ENCODE measurements around the gene TMCC1.

The TMCC1 gene

DNA sequence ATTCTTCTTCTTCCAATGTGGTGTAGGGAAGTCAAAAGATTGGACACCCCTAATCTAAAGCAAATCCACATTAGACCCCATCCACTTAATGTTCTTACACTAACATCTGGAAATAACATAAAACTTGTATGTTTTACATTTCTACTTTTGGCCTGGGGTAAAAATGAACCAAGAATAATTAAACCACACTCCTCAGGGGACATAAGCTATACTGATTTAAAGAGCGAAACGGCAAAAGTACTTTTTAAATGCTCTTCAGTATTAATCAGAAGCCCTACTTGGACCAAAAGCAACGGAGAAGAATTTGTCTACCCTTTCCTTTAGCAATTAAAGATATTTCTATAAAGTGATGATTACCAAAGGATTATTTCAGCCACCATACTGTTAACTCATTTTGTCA is 123.9 kb downstream of the TMCC1 start:
- no peak for DNase-seq
- Histone ChIP-seq H3K4me3 (ENCODE audit: low read depth, low read length) (no peak overlapping the region), H3K9me3 (ENCODE audit: severe bottlenecking) (no peaks in the 10 kb centered on the region), H3K36me3 (no peaks in the 10 kb centered on the region; the same call in 1 of the 2 replicates), H3K27ac (no peak overlapping the region), H3K27me3 (ENCODE audit: insufficient read depth, low read depth, severe bottlenecking) (no peaks in the 10 kb centered on the region)
- TF ChIP-seq, protein P1, sequence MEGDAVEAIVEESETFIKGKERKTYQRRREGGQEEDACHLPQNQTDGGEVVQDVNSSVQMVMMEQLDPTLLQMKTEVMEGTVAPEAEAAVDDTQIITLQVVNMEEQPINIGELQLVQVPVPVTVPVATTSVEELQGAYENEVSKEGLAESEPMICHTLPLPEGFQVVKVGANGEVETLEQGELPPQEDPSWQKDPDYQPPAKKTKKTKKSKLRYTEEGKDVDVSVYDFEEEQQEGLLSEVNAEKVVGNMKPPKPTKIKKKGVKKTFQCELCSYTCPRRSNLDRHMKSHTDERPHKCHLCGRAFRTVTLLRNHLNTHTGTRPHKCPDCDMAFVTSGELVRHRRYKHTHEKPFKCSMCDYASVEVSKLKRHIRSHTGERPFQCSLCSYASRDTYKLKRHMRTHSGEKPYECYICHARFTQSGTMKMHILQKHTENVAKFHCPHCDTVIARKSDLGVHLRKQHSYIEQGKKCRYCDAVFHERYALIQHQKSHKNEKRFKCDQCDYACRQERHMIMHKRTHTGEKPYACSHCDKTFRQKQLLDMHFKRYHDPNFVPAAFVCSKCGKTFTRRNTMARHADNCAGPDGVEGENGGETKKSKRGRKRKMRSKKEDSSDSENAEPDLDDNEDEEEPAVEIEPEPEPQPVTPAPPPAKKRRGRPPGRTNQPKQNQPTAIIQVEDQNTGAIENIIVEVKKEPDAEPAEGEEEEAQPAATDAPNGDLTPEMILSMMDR (IDR thresholded peaks at IDR 0.05; ENCODE audit: low read depth, low read length), result no peak

DNA sequence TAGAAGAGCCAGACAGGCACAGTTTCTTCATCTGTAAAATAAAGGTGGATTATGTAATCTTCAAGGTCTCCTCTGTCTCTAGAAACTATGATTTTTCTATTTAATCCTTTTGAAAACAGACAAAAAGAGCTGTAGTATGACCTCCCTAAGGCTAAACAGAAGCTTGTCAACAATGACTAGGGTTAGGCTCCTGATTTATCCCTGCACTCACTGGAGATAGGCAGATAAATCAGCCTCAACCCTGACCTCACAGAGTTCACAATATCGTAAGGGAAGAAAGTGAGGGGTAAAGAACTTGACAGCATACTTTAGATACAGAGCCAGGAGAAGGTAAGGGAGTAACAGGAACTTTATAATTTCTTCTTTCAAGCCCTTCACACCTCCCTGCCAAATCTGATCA is 124.8 kb downstream of the TMCC1 start:
- no peaks in the 10 kb centered on the region; the same call in 1 of the 2 replicates for H3K36me3 ChIP-seq
- TF ChIP-seq, protein P1 (IDR thresholded peaks at IDR 0.05; ENCODE audit: low read depth, low read length), result no peak
- H3K9me3 ChIP-seq (ENCODE audit: severe bottlenecking), result no peaks in the 10 kb centered on the region
- H3K4me3 ChIP-seq (ENCODE audit: low read depth, low read length), result no peak overlapping the region
- DNase-seq, result no peak
- H3K27me3 ChIP-seq (ENCODE audit: insufficient read depth, low read depth, severe bottlenecking), result no peaks in the 10 kb centered on the region
- no peak overlapping the region for H3K27ac ChIP-seq

DNA sequence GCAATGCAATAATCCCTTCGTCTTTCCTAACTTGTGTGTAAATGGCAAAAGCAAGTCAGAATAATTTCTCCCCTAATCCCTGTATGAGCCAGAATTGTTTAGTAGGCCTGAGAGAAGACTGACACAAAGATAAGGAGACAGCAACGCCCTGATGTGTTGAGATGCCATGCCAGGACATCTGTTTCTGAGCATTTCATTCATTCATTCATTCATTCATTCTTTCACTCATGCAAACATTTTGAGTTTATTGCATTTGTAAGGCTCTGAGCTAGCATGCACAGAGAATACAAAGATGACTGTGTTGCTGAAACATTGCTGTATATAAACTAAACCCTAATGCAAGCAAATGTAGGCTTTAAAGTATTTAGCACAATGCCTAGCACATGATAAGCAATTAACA is 127.4 kb downstream of the TMCC1 start:
- no peaks in the 10 kb centered on the region; the same call in 1 of the 2 replicates for H3K36me3 ChIP-seq
- no peak overlapping the region for H3K27ac ChIP-seq
- no peak overlapping the region for H3K4me3 ChIP-seq (ENCODE audit: low read depth, low read length)
- no peak for DNase-seq
- no peaks in the 10 kb centered on the region for H3K9me3 ChIP-seq (ENCODE audit: severe bottlenecking)
- TF ChIP-seq, protein P1 (IDR thresholded peaks at IDR 0.05; ENCODE audit: low read depth, low read length), result no peak
- H3K27me3 ChIP-seq (ENCODE audit: insufficient read depth, low read depth, severe bottlenecking), result no peaks in the 10 kb centered on the region

DNA sequence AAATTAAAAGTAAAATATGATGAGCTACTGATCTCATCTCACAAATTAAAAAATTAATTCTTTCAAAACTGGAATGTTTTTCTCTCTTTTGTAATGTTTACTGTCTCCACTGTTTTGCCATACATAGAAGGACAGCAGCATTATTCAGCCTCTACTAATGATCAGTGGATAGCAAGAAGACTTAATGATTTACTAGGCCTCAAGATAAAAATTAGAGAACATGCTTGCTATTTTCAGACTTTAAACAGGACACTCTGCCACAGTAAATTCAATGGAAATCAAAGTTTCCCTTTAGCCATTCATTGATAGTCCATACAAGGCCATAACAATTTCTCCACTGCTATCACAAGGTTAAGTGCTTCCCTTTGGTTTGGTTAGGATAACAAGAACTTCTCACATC is 129.4 kb downstream of the TMCC1 start:
- DNase-seq, result no peak
- Histone ChIP-seq H3K36me3 (no peaks in the 10 kb centered on the region), H3K27ac (no peak overlapping the region), H3K27me3 (ENCODE audit: insufficient read depth, low read depth, severe bottlenecking) (no peaks in the 10 kb centered on the region), H3K4me3 (ENCODE audit: low read depth, low read length) (no peak overlapping the region), H3K9me3 (ENCODE audit: severe bottlenecking) (no peaks in the 10 kb centered on the region)
- TF ChIP-seq, protein P1 (IDR thresholded peaks at IDR 0.05; ENCODE audit: low read depth, low read length), result no peak

DNA sequence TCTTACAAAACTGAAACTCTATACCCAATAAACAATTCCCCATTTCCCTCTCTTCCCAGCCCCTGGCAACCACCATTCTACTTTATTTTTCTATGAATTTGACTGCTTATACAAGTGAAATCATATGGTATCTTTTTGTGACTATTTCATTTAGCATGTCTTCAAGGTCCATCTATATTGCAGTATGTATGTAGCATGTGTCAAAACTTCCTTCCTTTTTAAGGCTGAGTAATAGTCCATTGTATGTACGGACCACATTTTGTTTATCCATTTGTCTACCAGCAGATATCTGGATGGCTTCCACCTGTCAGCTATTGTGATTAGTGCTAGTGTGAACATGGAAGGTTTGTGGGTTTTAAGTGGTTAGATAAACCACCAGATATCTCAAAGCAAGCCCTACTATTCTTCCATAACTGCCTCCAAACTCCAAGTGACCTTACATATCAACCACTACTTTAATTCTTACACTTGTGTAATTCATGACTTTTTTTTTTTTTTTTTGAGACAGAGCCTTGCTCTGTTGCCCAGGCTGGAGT is 134.7 kb downstream of the TMCC1 start:
- no peak overlapping the region for H3K27ac ChIP-seq
- no peak overlapping the region for H3K4me3 ChIP-seq (ENCODE audit: low read depth, low read length)
- no peak for DNase-seq
- H3K36me3 ChIP-seq, result no peaks in the 10 kb centered on the region
- no peaks in the 10 kb centered on the region for H3K9me3 ChIP-seq (ENCODE audit: severe bottlenecking)
- no peaks in the 10 kb centered on the region for H3K27me3 ChIP-seq (ENCODE audit: insufficient read depth, low read depth, severe bottlenecking)
- TF ChIP-seq, protein P1 (IDR thresholded peaks at IDR 0.05; ENCODE audit: low read depth, low read length), result no peak

DNA sequence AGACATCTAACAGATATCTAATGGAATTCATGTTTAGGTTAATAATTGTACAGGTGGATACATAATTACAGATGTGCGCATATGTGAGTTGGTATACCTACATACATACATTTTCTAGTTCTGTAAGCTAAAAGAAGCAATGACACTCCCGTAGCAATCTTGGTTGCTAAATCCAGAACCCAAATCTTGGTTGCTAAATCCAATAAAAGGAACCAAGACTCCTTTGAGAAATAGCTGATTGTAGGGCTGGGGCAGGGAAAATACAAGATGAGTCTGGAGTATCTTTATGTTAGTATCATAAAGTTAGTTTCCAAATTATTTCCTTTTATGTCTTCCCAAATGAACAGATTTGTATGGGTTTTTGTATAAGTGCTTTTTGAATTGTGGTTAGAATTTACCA is 135.2 kb downstream of the TMCC1 start:
- DNase-seq, result no peak
- TF ChIP-seq, protein P1 (IDR thresholded peaks at IDR 0.05; ENCODE audit: low read depth, low read length), result no peak
- Histone ChIP-seq H3K4me3 (ENCODE audit: low read depth, low read length) (no peak overlapping the region), H3K27me3 (ENCODE audit: insufficient read depth, low read depth, severe bottlenecking) (no peaks in the 10 kb centered on the region), H3K27ac (no peak overlapping the region), H3K9me3 (ENCODE audit: severe bottlenecking) (no peaks in the 10 kb centered on the region), H3K36me3 (no peaks in the 10 kb centered on the region)
